NOMO-1 treated with DMSO at 0.1 percent for 48 hours (cell line): Measurements from ENCODE around the gene GPS2.

Source experiments
- DNase-seq: peaks from one replicate; lab custom pipeline; 2025; ENCODE audit not compliant: unreplicated experiment; lab: John Stamatoyannopoulos, UW

Gene GPS2

GRCh38 chr17:7318121-7318860, 3.1 kb upstream of the GPS2 start:
- DNase-seq = no peak

GRCh38 chr17:7317161-7317803, 2.1 kb upstream of the GPS2 start:
- DNase-seq = no peak

- no peak for DNase-seq
Measured at GRCh38 chr17:7315570-7316235, 543 bp upstream of the GPS2 start.

GRCh38 chr17:7313890-7314718, 1.1 kb downstream of the GPS2 start:
- DNase-seq = no peak

GRCh38 chr17:7313088-7313889, 1.9 kb downstream of the GPS2 start:
- no peak for DNase-seq

- DNase-seq = no peak
Measured at GRCh38 chr17:7312432-7313087, 2.6 kb downstream of the GPS2 start.

- DNase-seq = no peak
Measured at GRCh38 chr17:7311110-7311705, 4.0 kb downstream of the GPS2 start.

GRCh38 chr17:7309628-7310027, 5.5 kb downstream of the GPS2 start:
- no peak for DNase-seq

- peak; percentile 76 for DNase-seq
Measured at GRCh38 chr17:7308625-7309433, 6.3 kb downstream of the GPS2 start.

GRCh38 chr17:7307686-7308624, 7.2 kb downstream of the GPS2 start:
- peak; percentile 39 for DNase-seq

GRCh38 chr17:7306911-7307685, 8.1 kb downstream of the GPS2 start, which contains the start of gene EIF5A:
TSS of gene EIF5A (plus strand) at chr17:7307628. CDS start at chr17:7309636, 2,008 bp downstream.
- DNase-seq = peak; percentile 100

- no peak for DNase-seq
Measured at GRCh38 chr17:7304179-7304578, 11.0 kb downstream of the GPS2 start.

- peak; percentile 73 for DNase-seq
Measured at GRCh38 chr17:7296189-7296861, 18.8 kb downstream of the GPS2 start.

- DNase-seq = no peak
Measured at GRCh38 chr17:7295230-7296180, 19.7 kb downstream of the GPS2 start.

- DNase-seq = peak; percentile 66
Measured at GRCh38 chr17:7294614-7295153, 20.5 kb downstream of the GPS2 start, which contains the start of gene YBX2. TSS of gene YBX2 (minus strand) at chr17:7294639. CDS start at chr17:7294500, 139 bp downstream.
